Kidney (tissue), 14 donors: ENCODE data around the gene KREMEN1. TPM values are rescaled to one million over a fixed set of nuclear protein-coding genes. Genes with fewer than 3 reads are reported as not detected.

Source experiments
- DNase-seq, 5 donors: peaks; one replicate each; pipeline ENCODE4 v3.0.0-alpha.2; 2013 to 2020
- FAIRE-seq: peaks from 2 replicates; lab custom pipeline; 2012; peaks lifted over from hg19 to GRCh38; lab: Jason Lieb, UNC
- H3K27ac ChIP-seq, 2 donors: one replicate each; pipeline ENCODE4 v1.7.0; 2013; ENCODE audit warnings: low read depth in 2 of 2, low read length in 2 of 2, inconsistent platforms in 1 of 2
- H3K27me3 ChIP-seq: one replicate; pipeline ENCODE4 v1.7.1; 2013; ENCODE audit warnings: low read length, inconsistent platforms; ENCODE audit not compliant: control insufficient read depth, insufficient read depth
- H3K36me3 ChIP-seq, 3 donors: one replicate each; pipeline versions ENCODE4 v1.7.0 to v1.7.1; 2013; ENCODE audit warnings: low read length in 3 of 3, control low read depth in 1 of 3, inconsistent platforms in 1 of 3; ENCODE audit not compliant: insufficient read depth in 3 of 3, control insufficient read depth in 2 of 3
- H3K4me1 ChIP-seq, 3 donors: one replicate each; pipeline versions ENCODE4 v1.7.0 to v1.7.1; 2013; ENCODE audit warnings: low read length in 3 of 3, inconsistent platforms in 1 of 3, low read depth in 1 of 3; ENCODE audit not compliant: control insufficient read depth in 2 of 3, insufficient read depth in 2 of 3
- H3K4me3 ChIP-seq, 3 donors: one replicate each; pipeline versions ENCODE4 v1.7.0 to v1.8.1; 2013; ENCODE audit warnings: low read length in 3 of 3, control low read depth in 1 of 3, inconsistent platforms in 1 of 3
- H3K9ac ChIP-seq, 3 donors: one replicate each; pipeline versions ENCODE4 v1.7.0 to v1.7.1; 2013; ENCODE audit warnings: low read length in 3 of 3, control low read depth in 1 of 3, inconsistent platforms in 1 of 3
- H3K9me3 ChIP-seq, 3 donors: one replicate each; pipeline versions ENCODE4 v1.7.0 to v1.7.1; 2013; ENCODE audit warnings: low read length in 3 of 3, control low read depth in 1 of 3, inconsistent platforms in 1 of 3; ENCODE audit not compliant: control insufficient read depth in 2 of 3, insufficient read depth in 1 of 3
- CTCF ChIP-seq: IDR thresholded peaks from 3 replicates; pipeline ENCODE4 v1.5.1; 2012; ENCODE audit warnings: mild to moderate bottlenecking, moderate library complexity, borderline replicate concordance; ENCODE audit not compliant: insufficient read depth; ENCODE audit errors: extremely low read depth
- intact Hi-C: fragments of 100-400 bp; cut with DNase I; formaldehyde crosslinking; loops from one replicate; pipeline ENCODE4 v1.11.1; 2022
- polyA plus RNA-seq: library from polyadenylated mRNA; stranded (reverse); fragments of 350-450 nt; fragmentation: Illumina TruSeq; extraction: RNeasy Lipid Tissue Mini Kit (QIAGEN cat#74804); gene quantifications from one replicate; pipeline ENCODE4 v1.2.3, GENCODE V29; 2014; ENCODE audit warnings: low read depth, low replicate concordance; ENCODE audit not compliant: insufficient read depth
- total RNA-seq: library from RNA; stranded (reverse); fragmentation: NEBNext Ultra II Directional; extraction: Animal tissue kit (Norgen Biotek cat#: 25700); gene quantifications from one replicate; pipeline ENCODE4 v1.2.1, GENCODE V29; 2021
- donor health status: control.
- donor health status: control.
- donor health status: control.
- donor health status: control.
- donor health status: control.
- donor health status: DM: yes; HTN: yes; CAD: no.
- donor health status: Normal renal cell carcinoma (clear cell type).

Gene KREMEN1
- total and polyA plus RNA-seq, 2 donors from 2014 or later: 9.3 to 16.2 TPM

DNA sequence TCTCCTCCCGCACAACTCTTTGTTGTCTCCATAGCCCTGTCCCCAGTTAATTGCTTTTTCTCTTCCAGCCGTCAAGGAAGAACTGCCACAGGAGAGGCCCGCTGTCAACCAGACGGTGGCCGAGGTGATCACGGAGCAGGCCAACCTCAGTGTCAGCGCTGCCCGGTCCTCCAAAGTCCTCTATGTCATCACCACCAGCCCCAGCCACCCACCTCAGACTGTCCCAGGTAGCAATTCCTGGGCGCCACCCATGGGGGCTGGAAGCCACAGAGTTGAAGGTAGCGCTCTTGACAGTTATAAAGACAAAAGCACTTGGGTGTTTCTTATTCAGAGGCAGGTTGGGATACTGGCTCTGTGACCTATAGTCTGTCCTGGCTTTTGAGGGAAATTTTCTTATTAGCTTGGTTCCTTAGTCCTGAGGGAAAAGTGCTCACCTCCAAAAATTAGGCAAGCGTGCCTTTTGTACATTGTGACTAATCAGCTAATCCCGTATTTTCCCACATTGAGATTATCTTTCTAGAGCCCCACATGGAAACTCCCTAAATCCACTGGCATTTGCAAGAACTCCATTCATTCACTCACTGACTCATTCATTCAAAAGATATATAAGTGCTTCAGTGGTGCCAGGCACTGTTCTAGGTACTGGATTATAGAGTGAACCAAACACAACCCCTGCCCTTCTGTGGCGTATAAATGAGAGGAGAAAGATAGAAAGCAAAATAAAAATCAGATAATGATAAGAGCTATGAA, 65.9 kb downstream of the KREMEN1 start:
- no peaks in the 10 kb centered on the region for H3K4me1 ChIP-seq
- no peak overlapping the region for H3K27ac ChIP-seq
- intact Hi-C loops: no loop called here
- FAIRE-seq (no peak), DNase-seq (peak in 1 of 5 donors; percentile 67)
- H3K36me3 ChIP-seq: peaks cover 4 to 34% (median 30%) of the 10 kb centered on the region in 3 donors
- TF ChIP-seq CTCF: no peak
- H3K4me3 ChIP-seq: no peak overlapping the region
- no peaks in the 10 kb centered on the region for H3K27me3 ChIP-seq
- no peak overlapping the region for H3K9ac ChIP-seq
- H3K9me3 ChIP-seq: no peaks in the 10 kb centered on the region

- no peak for TF ChIP-seq CTCF
- intact Hi-C loops: no loop called here
- no peak overlapping the region for H3K9ac ChIP-seq
- H3K4me1 ChIP-seq: no peaks in the 10 kb centered on the region
- FAIRE-seq (no peak), DNase-seq (no peak)
- no peak overlapping the region for H3K4me3 ChIP-seq
- H3K36me3 ChIP-seq: peaks cover 4 to 38% (median 26%) of the 10 kb centered on the region in 3 donors
- no peak overlapping the region for H3K27ac ChIP-seq
- no peaks in the 10 kb centered on the region for H3K9me3 ChIP-seq
- H3K27me3 ChIP-seq: no peaks in the 10 kb centered on the region
These were observed 67.3 kb downstream of the KREMEN1 start for GRCh38 chr22:29139965-29140782.

- no peak for DNase-seq
- Histone ChIP-seq H3K9ac (no peak overlapping the region), H3K9me3 (no peaks in the 10 kb centered on the region), H3K36me3 (peaks cover 4 to 38% (median 26%) of the 10 kb centered on the region in 3 donors), H3K27me3 (no peaks in the 10 kb centered on the region), H3K4me3 (no peak overlapping the region), H3K27ac (no peak overlapping the region), H3K4me1 (no peaks in the 10 kb centered on the region)
- no peak for FAIRE-seq
- intact Hi-C loops: no loop called here
- TF ChIP-seq CTCF: no peak
These were observed 68.3 kb downstream of the KREMEN1 start for GRCh38 chr22:29141078-29141688.
